Measurements from ENCODE around the gene ZNF19. TPM values are rescaled to one million over a fixed set of nuclear protein-coding genes. Genes with fewer than 3 reads are reported as not detected.

The ZNF19 gene
- total RNA-seq, 1 donor from 2014 or later: 7.5 TPM

GRCh38 chr16:71440669-71441347, 48.3 kb downstream of the ZNF19 start:
- Mint-ChIP-seq H3K9me3 (ENCODE audit: unreplicated experiment) (peaks cover 5% of the 10 kb centered on the region), H3K36me3 (ENCODE audit: low read depth, unreplicated experiment) (peaks cover 17% of the 10 kb centered on the region), H3K27ac (ENCODE audit: unreplicated experiment) (no peak overlapping the region), H3K4me1 (ENCODE audit: unreplicated experiment) (no peaks in the 10 kb centered on the region), H3K27me3 (ENCODE audit: unreplicated experiment) (peaks cover 13% of the 10 kb centered on the region), H3K4me3 (ENCODE audit: unreplicated experiment) (peak overlapping the region; percentile 0)
- peak; percentile 42 for DNase-seq (ENCODE audit: low spot score)
- TF ChIP-seq CTCF (IDR thresholded peaks at IDR 0.05; ENCODE audit: unreplicated experiment): no peak

GRCh38 chr16:71439523-71439922, 49.6 kb downstream of the ZNF19 start:
- peaks cover 5% of the 10 kb centered on the region for H3K9me3 Mint-ChIP-seq (ENCODE audit: unreplicated experiment)
- peaks cover 8% of the 10 kb centered on the region for H3K36me3 Mint-ChIP-seq (ENCODE audit: low read depth, unreplicated experiment)
- TF ChIP-seq CTCF (IDR thresholded peaks at IDR 0.05; ENCODE audit: unreplicated experiment): no peak
- no peak for DNase-seq (ENCODE audit: low spot score)
- no peak overlapping the region for H3K27ac Mint-ChIP-seq (ENCODE audit: unreplicated experiment)
- no peak overlapping the region for H3K4me3 Mint-ChIP-seq (ENCODE audit: unreplicated experiment)
- no peaks in the 10 kb centered on the region for H3K4me1 Mint-ChIP-seq (ENCODE audit: unreplicated experiment)
- peaks cover 13% of the 10 kb centered on the region for H3K27me3 Mint-ChIP-seq (ENCODE audit: unreplicated experiment)

GRCh38 chr16:71436473-71436872, 52.7 kb downstream of the ZNF19 start:
- H3K27me3 Mint-ChIP-seq (ENCODE audit: unreplicated experiment): peaks cover 9% of the 10 kb centered on the region

GRCh38 chr16:71432906-71433305, 56.2 kb downstream of the ZNF19 start:
- Mint-ChIP-seq H3K27me3 (ENCODE audit: unreplicated experiment) (peaks cover 4% of the 10 kb centered on the region), H3K36me3 (ENCODE audit: low read depth, unreplicated experiment) (no peaks in the 10 kb centered on the region), H3K4me1 (ENCODE audit: unreplicated experiment) (no peaks in the 10 kb centered on the region), H3K9me3 (ENCODE audit: unreplicated experiment) (no peaks in the 10 kb centered on the region), H3K4me3 (ENCODE audit: unreplicated experiment) (no peak overlapping the region), H3K27ac (ENCODE audit: unreplicated experiment) (no peak overlapping the region)
- no peak for TF ChIP-seq CTCF (IDR thresholded peaks at IDR 0.05; ENCODE audit: unreplicated experiment)
- no peak for DNase-seq (ENCODE audit: low spot score)

More at GRCh38 chr16:71436473-71436872, 52.7 kb downstream of the ZNF19 start:
- no peak for TF ChIP-seq CTCF (IDR thresholded peaks at IDR 0.05; ENCODE audit: unreplicated experiment)
- DNase-seq (ENCODE audit: low spot score): no peak
- Mint-ChIP-seq H3K4me3 (ENCODE audit: unreplicated experiment) (no peak overlapping the region), H3K27ac (ENCODE audit: unreplicated experiment) (peak overlapping the region; percentile 36), H3K36me3 (ENCODE audit: low read depth, unreplicated experiment) (no peaks in the 10 kb centered on the region), H3K4me1 (ENCODE audit: unreplicated experiment) (no peaks in the 10 kb centered on the region), H3K9me3 (ENCODE audit: unreplicated experiment) (no peaks in the 10 kb centered on the region)

- no peak overlapping the region for H3K4me3 Mint-ChIP-seq (ENCODE audit: unreplicated experiment)
- no peaks in the 10 kb centered on the region for H3K9me3 Mint-ChIP-seq (ENCODE audit: unreplicated experiment)
- peaks cover 2% of the 10 kb centered on the region for H3K27me3 Mint-ChIP-seq (ENCODE audit: unreplicated experiment)
- TF ChIP-seq CTCF (IDR thresholded peaks at IDR 0.05; ENCODE audit: unreplicated experiment): no peak
- no peak for DNase-seq (ENCODE audit: low spot score)
- peaks cover 2% of the 10 kb centered on the region for H3K4me1 Mint-ChIP-seq (ENCODE audit: unreplicated experiment)
- H3K36me3 Mint-ChIP-seq (ENCODE audit: low read depth, unreplicated experiment): no peaks in the 10 kb centered on the region
- H3K27ac Mint-ChIP-seq (ENCODE audit: unreplicated experiment): no peak overlapping the region
Measured at GRCh38 chr16:71431991-71432390, 57.1 kb downstream of the ZNF19 start.

Data from endothelial cell (in vitro differentiated cells).